K562 (cell line): ENCODE measurements around the gene ZDHHC8. TPM values are rescaled to one million over a fixed set of nuclear protein-coding genes. Genes with fewer than 3 reads are reported as not detected.

ENCODE experiments used
- BMI1 ChIP-seq: fragments of 150-350 bp; IDR thresholded peaks from 2 replicates; pipeline ENCODE4 v1.6.1; 2014; ENCODE audit warnings: low read length
- CHD4 ChIP-seq: fragments of 200-600 bp; sonication (generic); IDR thresholded peaks from 3 replicates; pipeline ENCODE4 v1.6.1; 2012; ENCODE audit warnings: low read depth, mild to moderate bottlenecking, mixed read lengths, low read length, inconsistent platforms; ENCODE audit not compliant: insufficient read depth, insufficient replicate concordance, poor library complexity, severe bottlenecking
- E2F3 ChIP-seq: fragments of 250-450 bp; sonication (Bioruptor Pico); IDR thresholded peaks from 2 replicates; pipeline ENCODE4 v1.4.0; 2020; ENCODE audit warnings: mild to moderate bottlenecking
- ETV1 ChIP-seq: fragments of 450-650 bp; conservative IDR thresholded peaks from 2 replicates; pipeline ENCODE4 v1.6.1; 2016; ENCODE audit warnings: missing genetic modification characterization, control low read depth, low read depth, missing compliant biosample characterization
- HDAC6 ChIP-seq: IDR thresholded peaks from 2 replicates; pipeline ENCODE4 v1.6.1; 2012; ENCODE audit warnings: low read depth, mild to moderate bottlenecking, control low read depth, inconsistent platforms, low read length, moderate library complexity
- HIVEP1 ChIP-seq: fragments of 250-450 bp; sonication (Bioruptor Pico); IDR thresholded peaks from 2 replicates; pipeline ENCODE4 v1.4.0; 2020; ENCODE audit warnings: mild to moderate bottlenecking
- NFATC3 ChIP-seq: fragments of 450-650 bp; IDR thresholded peaks from 2 replicates; pipeline ENCODE4 v1.6.1; 2017; ENCODE audit warnings: mild to moderate bottlenecking
- NR4A1 ChIP-seq, 2 experiments: fragments of 250-450 bp in 1 of 2; fragments of 450-650 bp in 1 of 2; sonication (Bioruptor Pico) in 1 of 2; IDR thresholded peaks; 2 replicates each; pipeline versions ENCODE4 v1.4.0 to v1.6.1; 2016 to 2020; ENCODE audit warnings: mild to moderate bottlenecking in 2 of 2, missing compliant biosample characterization in 1 of 2, missing genetic modification characterization in 1 of 2, moderate library complexity in 1 of 2
- POLR2A ChIP-seq: fragments of 450-650 bp; conservative IDR thresholded peaks from 2 replicates; pipeline ENCODE4 v1.6.1; 2016
- TAF15 ChIP-seq: fragments of 200-400 bp; formaldehyde crosslinking; IDR thresholded peaks from 2 replicates; pipeline ENCODE4 v1.6.1; 2017; ENCODE audit warnings: mild to moderate bottlenecking, low read depth, low read length, moderate library complexity
- TEAD4 ChIP-seq, 2 experiments: sonication (generic) in 1 of 2; formaldehyde crosslinking in 1 of 2; IDR thresholded peaks; 2 replicates each; pipeline versions ENCODE4 v1.6.1 to v1.8.0; 2012 to 2022; ENCODE audit warnings: borderline replicate concordance in 1 of 2, inconsistent platforms in 1 of 2, low read length in 1 of 2, mild to moderate bottlenecking in 1 of 2, missing genetic modification reagents in 1 of 2
- ZBTB11 ChIP-seq, 3 experiments: fragments of 200-800 bp in 1 of 3; fragments of 250-450 bp in 1 of 3; fragments of 450-650 bp in 1 of 3; sonication (Bioruptor Pico) in 1 of 3; sonication (Bioruptor generic) in 1 of 3; formaldehyde crosslinking in 1 of 3; IDR thresholded peaks; 2 replicates each; pipeline versions ENCODE4 v1.6.1 to v1.8.0; 2016 to 2022; ENCODE audit warnings: mild to moderate bottlenecking in 2 of 3, missing genetic modification characterization in 2 of 3, missing compliant biosample characterization in 1 of 3, moderate library complexity in 1 of 3
- ZBTB17 ChIP-seq: fragments of 450-650 bp; formaldehyde crosslinking; IDR thresholded peaks from 2 replicates; pipeline ENCODE4 v1.4.0; 2020; ENCODE audit warnings: mild to moderate bottlenecking
- ZBTB49 ChIP-seq: sonication (generic); formaldehyde crosslinking; IDR thresholded peaks from 2 replicates; pipeline ENCODE4 v1.8.0; 2022; ENCODE audit warnings: missing genetic modification reagents, mild to moderate bottlenecking, borderline replicate concordance
- ZBTB8A ChIP-seq: fragments of 450-650 bp; IDR thresholded peaks from 2 replicates; pipeline ENCODE4 v1.6.1; 2018; ENCODE audit warnings: mild to moderate bottlenecking, moderate library complexity; ENCODE audit not compliant: partially characterized antibody
- ZNF277 ChIP-seq: fragments of 250-450 bp; sonication (Bioruptor Pico); IDR thresholded peaks from 2 replicates; pipeline ENCODE4 v1.8.0; 2022; ENCODE audit warnings: inconsistent platforms, mild to moderate bottlenecking, moderate library complexity, borderline replicate concordance
- ZNF408 ChIP-seq: fragments of 250-450 bp; sonication (Bioruptor Pico); IDR thresholded peaks from 2 replicates; pipeline ENCODE4 v1.4.0; 2020; ENCODE audit warnings: low read depth, mild to moderate bottlenecking, moderate library complexity
- ZNF644 ChIP-seq: fragments of 200-800 bp; sonication (Bioruptor generic); IDR thresholded peaks from 2 replicates; pipeline ENCODE4 v1.6.1; 2016; ENCODE audit warnings: low read depth, missing genetic modification characterization, missing compliant biosample characterization
- ZNF785 ChIP-seq: fragments of 250-450 bp; sonication (Bioruptor Pico); IDR thresholded peaks from 2 replicates; pipeline ENCODE4 v1.4.0; 2020; ENCODE audit warnings: mild to moderate bottlenecking
- polyA plus RNA-seq, 8 experiments: library from polyadenylated mRNA; depleted of rRNA in 4 of 8; stranded (reverse) in 5 of 8; unstranded in 3 of 8; fragments of >200 nt; fragmentation: Nextera tagmentation in 2 of 8; fragmentation: Illumina TruSeq in 1 of 8; extraction: Ambion mirVana in 2 of 8; extraction: Trizol in 1 of 8; gene quantifications; 2 replicates each; pipeline versions ENCODE4 v1.2.1 to v1.2.3, GENCODE V29; 2011 to 2014; ENCODE audit warnings: inconsistent platforms in 1 of 8, missing spikeins in 1 of 8
- total RNA-seq, 7 experiments: library from RNA; depleted of rRNA in 6 of 7; stranded (reverse); fragments of >200 nt in 6 of 7; fragmentation: Illumina TruSeq in 2 of 7; extraction: Trizol in 2 of 7; gene quantifications; 2 replicates each; pipeline versions ENCODE4 v1.2.1 to v1.2.3, GENCODE V29; 2011 to 2021; ENCODE audit warnings: low replicate concordance in 1 of 7

Gene ZDHHC8
- total and polyA plus RNA-seq, 9 of the 15 experiments (the other 6 are each of a cell fraction or from before 2014, with no cell fraction given): 0.04 to 109 (median 16.4) TPM

GRCh38 chr22:20109411-20110358 lies 21.9 kb upstream of the ZDHHC8 start (continued):
- TF ChIP-seq TEAD4 (IDR thresholded peaks at IDR 0.05; ENCODE audit: low read length) (no peak), TEAD4 (CRISPR knock-in tag; IDR thresholded peaks at IDR 0.05; ENCODE audit: borderline replicate concordance) (no peak), ZBTB8A (no peak), POLR2A (peak; percentile 65), ZNF277 (CRISPR knock-in tag) (no peak), ZBTB49 (CRISPR knock-in tag) (no peak), HIVEP1 (CRISPR knock-in tag) (no peak), ETV1 (no peak), TAF15 (peak; percentile 64; the same call in 1 of the 2 replicates), NFATC3 (no peak), ZBTB17 (CRISPR knock-in tag) (peak; percentile 78), HDAC6 (no peak), CHD4 (no peak), ZNF644 (tag) (no peak), NR4A1 (CRISPR knock-in tag; IDR thresholded peaks at IDR 0.05) (no peak), NR4A1 (tag; IDR thresholded peaks at IDR 0.05) (no peak), ZNF408 (CRISPR knock-in tag) (no peak), ZBTB11 (CRISPR knock-in tag; IDR thresholded peaks at IDR 0.05) (no peak), E2F3 (CRISPR knock-in tag) (0 out of 2 replicates have a peak, but pooled peaks have one; percentile 18), BMI1 (no peak), ZNF785 (CRISPR knock-in tag) (no peak)
